Muscle layer of colon (tissue), 2 donors: ENCODE results near the gene KRT15.

ENCODE experiments used
- H3K27ac ChIP-seq: one replicate; pipeline ENCODE4 v1.7.0; 2013; ENCODE audit warnings: low read depth, mild to moderate bottlenecking, low read length, moderate library complexity
- H3K27me3 ChIP-seq, 2 donors: one replicate each; pipeline ENCODE4 v1.7.0; 2013; ENCODE audit warnings: low read length in 2 of 2, mild to moderate bottlenecking in 2 of 2; ENCODE audit not compliant: insufficient read depth in 2 of 2, control insufficient read depth in 1 of 2
- H3K36me3 ChIP-seq: one replicate; pipeline ENCODE4 v1.7.0; 2013; ENCODE audit warnings: mild to moderate bottlenecking, low read length; ENCODE audit not compliant: insufficient read depth
- H3K4me1 ChIP-seq: one replicate; pipeline ENCODE4 v1.7.0; 2013; ENCODE audit warnings: mild to moderate bottlenecking, low read length; ENCODE audit not compliant: insufficient read depth
- H3K4me3 ChIP-seq, 2 donors: one replicate each; pipeline ENCODE4 v1.7.0; 2013; ENCODE audit warnings: low read length in 2 of 2, low read depth in 1 of 2, mild to moderate bottlenecking in 1 of 2, moderate library complexity in 1 of 2
- H3K9ac ChIP-seq: one replicate; pipeline ENCODE4 v1.7.0; 2013; ENCODE audit warnings: low read length
- H3K9me3 ChIP-seq: one replicate; pipeline ENCODE4 v1.7.0; 2013; ENCODE audit warnings: mild to moderate bottlenecking, low read length
- donor health status: abdominal sarcoma.
- donor health status: Adenocarcinoma of cecum.

KRT15 gene

GRCh38 chr17:41496803-41497484 lies 21.7 kb downstream of the KRT15 start:
- H3K9ac ChIP-seq, result no peak overlapping the region
- no peak overlapping the region for H3K4me3 ChIP-seq
- H3K36me3 ChIP-seq, result no peaks in the 10 kb centered on the region
- no peak overlapping the region for H3K27ac ChIP-seq
- H3K4me1 ChIP-seq, result no peaks in the 10 kb centered on the region
- no peaks in the 10 kb centered on the region for H3K9me3 ChIP-seq
- H3K27me3 ChIP-seq, result no peaks in the 10 kb centered on the region

GRCh38 chr17:41494524-41494923 lies 24.2 kb downstream of the KRT15 start:
- no peaks in the 10 kb centered on the region for H3K9me3 ChIP-seq
- no peaks in the 10 kb centered on the region for H3K36me3 ChIP-seq
- H3K27me3 ChIP-seq, result no peaks in the 10 kb centered on the region
- no peak overlapping the region for H3K27ac ChIP-seq
- no peak overlapping the region for H3K9ac ChIP-seq
- H3K4me3 ChIP-seq, result no peak overlapping the region
- H3K4me1 ChIP-seq, result no peaks in the 10 kb centered on the region

- Histone ChIP-seq H3K4me1 (no peaks in the 10 kb centered on the region), H3K27me3 (no peaks in the 10 kb centered on the region), H3K27ac (no peak overlapping the region), H3K36me3 (no peaks in the 10 kb centered on the region), H3K9ac (no peak overlapping the region), H3K9me3 (no peaks in the 10 kb centered on the region), H3K4me3 (no peak overlapping the region)
Observed at GRCh38 chr17:41492771-41493170, 25.9 kb downstream of the KRT15 start.

GRCh38 chr17:41492351-41492750 lies 26.3 kb downstream of the KRT15 start:
- Histone ChIP-seq H3K27me3 (no peaks in the 10 kb centered on the region), H3K9ac (no peak overlapping the region)

GRCh38 chr17:41491476-41491875 lies 27.2 kb downstream of the KRT15 start:
- Histone ChIP-seq H3K27me3 (no peaks in the 10 kb centered on the region), H3K27ac (no peak overlapping the region), H3K36me3 (no peaks in the 10 kb centered on the region), H3K4me3 (no peak overlapping the region), H3K9me3 (no peaks in the 10 kb centered on the region), H3K4me1 (no peaks in the 10 kb centered on the region), H3K9ac (no peak overlapping the region)

More at GRCh38 chr17:41492351-41492750, 26.3 kb downstream of the KRT15 start:
- Histone ChIP-seq H3K9me3 (no peaks in the 10 kb centered on the region), H3K36me3 (no peaks in the 10 kb centered on the region), H3K27ac (no peak overlapping the region), H3K4me3 (no peak overlapping the region), H3K4me1 (no peaks in the 10 kb centered on the region)

GRCh38 chr17:41490000-41490990 lies 28.4 kb downstream of the KRT15 start:
- Histone ChIP-seq H3K4me1 (no peaks in the 10 kb centered on the region), H3K9me3 (no peaks in the 10 kb centered on the region), H3K9ac (no peak overlapping the region), H3K27me3 (no peaks in the 10 kb centered on the region), H3K27ac (no peak overlapping the region), H3K36me3 (no peaks in the 10 kb centered on the region), H3K4me3 (no peak overlapping the region)

GRCh38 chr17:41489531-41489930 lies 29.2 kb downstream of the KRT15 start, which contains the start of gene KRT36:
KRT36 (minus strand) TSS chr17:41489910; CDS start chr17:41489864, 46 bp downstream.
- no peaks in the 10 kb centered on the region for H3K27me3 ChIP-seq
- no peaks in the 10 kb centered on the region for H3K36me3 ChIP-seq
- no peaks in the 10 kb centered on the region for H3K9me3 ChIP-seq
- H3K4me1 ChIP-seq, result no peaks in the 10 kb centered on the region
- no peak within 1 kb of the TSS for H3K4me3 ChIP-seq
- H3K27ac ChIP-seq, result no peak within 1 kb of the TSS
- no peak within 1 kb of the TSS for H3K9ac ChIP-seq

GRCh38 chr17:41486809-41487530 lies 31.7 kb downstream of the KRT15 start:
- Histone ChIP-seq H3K4me1 (no peaks in the 10 kb centered on the region), H3K27ac (no peak overlapping the region), H3K9me3 (no peaks in the 10 kb centered on the region), H3K9ac (no peak overlapping the region), H3K36me3 (no peaks in the 10 kb centered on the region), H3K4me3 (no peak overlapping the region), H3K27me3 (no peaks in the 10 kb centered on the region)

- no peak overlapping the region for H3K27ac ChIP-seq
Observed at GRCh38 chr17:41486316-41486715, 32.4 kb downstream of the KRT15 start.

GRCh38 chr17:41484920-41485904 lies 33.5 kb downstream of the KRT15 start:
- no peaks in the 10 kb centered on the region for H3K36me3 ChIP-seq

More at GRCh38 chr17:41486316-41486715, 32.4 kb downstream of the KRT15 start:
- Histone ChIP-seq H3K9me3 (no peaks in the 10 kb centered on the region), H3K27me3 (no peaks in the 10 kb centered on the region), H3K36me3 (no peaks in the 10 kb centered on the region), H3K9ac (no peak overlapping the region), H3K4me3 (no peak overlapping the region), H3K4me1 (no peaks in the 10 kb centered on the region)

More at GRCh38 chr17:41484920-41485904, 33.5 kb downstream of the KRT15 start:
- Histone ChIP-seq H3K9me3 (no peaks in the 10 kb centered on the region), H3K9ac (no peak overlapping the region), H3K4me1 (no peaks in the 10 kb centered on the region), H3K4me3 (no peak overlapping the region), H3K27ac (no peak overlapping the region), H3K27me3 (no peaks in the 10 kb centered on the region)
